H1 (cell line): ENCODE measurements around the gene CXCR4. TPM values are rescaled to one million over a fixed set of nuclear protein-coding genes. Genes with fewer than 3 reads are reported as not detected.

Experiments used
- CTCF ChIA-PET: fragments of 300-600 bp; sonication (Branson Sonifier 250); formaldehyde crosslinking; loops from one replicate; lab custom pipeline; 2021; ENCODE audit not compliant: partially characterized antibody; lab: Charles Lee
- POLR2A ChIA-PET: fragments of 300-600 bp; sonication (Branson Sonifier 250); formaldehyde crosslinking; loops from one replicate; lab custom pipeline; 2021; ENCODE audit warnings: inconsistent platforms; ENCODE audit not compliant: partially characterized antibody; lab: Charles Lee
- DNase-seq, 2 experiments: peaks; one replicate each; pipeline versions ENCODE4 v3.0.0 to v3.0.0-alpha.2; 2010 to 2022; ENCODE audit warnings: low spot score in 2 of 2, low read depth in 1 of 2, mixed read lengths in 1 of 2
- FAIRE-seq: peaks from 2 replicates; lab custom pipeline; 2011; peaks lifted over from hg19 to GRCh38; lab: Jason Lieb, UNC
- H2AFZ ChIP-seq: 2 replicates; pipeline ENCODE4 v1.8.1; 2012; ENCODE audit warnings: low read length, inconsistent platforms
- H2AK5ac ChIP-seq: 2 replicates; pipeline ENCODE4 v1.6.1; 2013; ENCODE audit warnings: low read depth, low read length
- H2BK120ac ChIP-seq: replicated peaks from 2 replicates; pipeline ENCODE3; 2013; ENCODE audit warnings: low read depth, low read length, inconsistent platforms
- H2BK12ac ChIP-seq: 2 replicates; pipeline ENCODE4 v1.6.1; 2013; ENCODE audit warnings: low read depth, low read length
- H2BK15ac ChIP-seq: 2 replicates; pipeline ENCODE4 v1.6.1; 2013; ENCODE audit warnings: low read length
- H2BK20ac ChIP-seq: 2 replicates; pipeline ENCODE4 v1.6.1; 2013; ENCODE audit warnings: low read length
- H2BK5ac ChIP-seq: 2 replicates; pipeline ENCODE4 v1.6.1; 2013; ENCODE audit warnings: low read depth, low read length
- H3K14ac ChIP-seq: 2 replicates; pipeline ENCODE4 v1.6.1; 2013; ENCODE audit warnings: inconsistent platforms; ENCODE audit not compliant: insufficient read length
- H3K18ac ChIP-seq: 2 replicates; pipeline ENCODE4 v1.6.1; 2013; ENCODE audit warnings: low read length; ENCODE audit errors: extremely low read depth
- H3K23ac ChIP-seq: 2 replicates; pipeline ENCODE4 v1.6.1; 2013; ENCODE audit warnings: inconsistent platforms; ENCODE audit not compliant: insufficient read length
- H3K23me2 ChIP-seq: 2 replicates; pipeline ENCODE4 v1.6.1; 2013; ENCODE audit warnings: low read depth, low read length
- H3K27ac ChIP-seq: 2 replicates; pipeline ENCODE4 v1.6.1; 2011; ENCODE audit warnings: low read depth, low read length, inconsistent platforms
- H3K27me3 ChIP-seq, 4 experiments: replicated peaks in 1 of 4; 1 replicate in 1 of 4; 2 replicates in 3 of 4; pipeline versions ENCODE4 v1.6.1 to v1.8.1; 2011 to 2013; ENCODE audit warnings: low read length in 3 of 4, mild to moderate bottlenecking in 3 of 4, inconsistent platforms in 2 of 4, mixed read lengths in 2 of 4, moderate library complexity in 1 of 4; ENCODE audit not compliant: control insufficient read depth in 3 of 4, insufficient read depth in 3 of 4; ENCODE audit errors: extremely low read depth in 1 of 4
- H3K36me3 ChIP-seq, 4 experiments: 2 replicates each; pipeline versions ENCODE4 v1.6.1 to v1.8.1; 2011 to 2013; ENCODE audit warnings: mild to moderate bottlenecking in 4 of 4, low read length in 3 of 4, moderate library complexity in 2 of 4, control low read depth in 1 of 4, inconsistent platforms in 1 of 4; ENCODE audit not compliant: insufficient read depth in 4 of 4, control insufficient read depth in 2 of 4
- H3K4ac ChIP-seq: replicated peaks from 2 replicates; pipeline ENCODE3; 2013; ENCODE audit warnings: low read length, low read depth, mixed read lengths, inconsistent platforms; ENCODE audit not compliant: insufficient read length
- H3K4me1 ChIP-seq, 4 experiments: replicated peaks in 1 of 4; 1 replicate in 1 of 4; 2 replicates in 3 of 4; pipeline versions ENCODE4 v1.6.1 to v1.8.1; 2011 to 2013; ENCODE audit warnings: low read length in 3 of 4, inconsistent platforms in 2 of 4, mixed read lengths in 1 of 4; ENCODE audit not compliant: insufficient read depth in 4 of 4, control insufficient read depth in 3 of 4
- H3K4me2 ChIP-seq, 2 experiments: 2 replicates each; pipeline versions ENCODE4 v1.6.1 to v1.8.1; 2011 to 2013; ENCODE audit warnings: low read depth in 2 of 2, low read length in 2 of 2, control low read depth in 1 of 2, inconsistent platforms in 1 of 2, mild to moderate bottlenecking in 1 of 2; ENCODE audit not compliant: insufficient read depth in 1 of 2
- H3K4me3 ChIP-seq, 4 experiments: fragments of 200-600, 300-600 bp in 1 of 4; sonication (generic), shearing (Covaris generic), sonication (Bioruptor Twin) in 1 of 4; 2 replicates each; pipeline versions ENCODE4 v1.5.1 to v1.8.1; 2011 to 2016; ENCODE audit warnings: low read length in 4 of 4, low read depth in 3 of 4, control low read depth in 2 of 4, inconsistent platforms in 2 of 4, mild to moderate bottlenecking in 2 of 4, mixed read lengths in 1 of 4, moderate library complexity in 1 of 4; ENCODE audit not compliant: insufficient read depth in 2 of 4; ENCODE audit errors: extremely low read depth in 1 of 4
- H3K56ac ChIP-seq: replicated peaks from 2 replicates; pipeline ENCODE3; 2013; ENCODE audit warnings: low read depth, mild to moderate bottlenecking, mixed read lengths, low read length, inconsistent platforms; ENCODE audit not compliant: insufficient read length
- H3K79me1 ChIP-seq: 2 replicates; pipeline ENCODE4 v1.6.1; 2013; ENCODE audit warnings: low read depth, low read length, control low read depth
- H3K79me2 ChIP-seq, 2 experiments: 2 replicates each; pipeline versions ENCODE4 v1.6.1 to v1.8.1; 2012 to 2013; ENCODE audit warnings: low read length in 2 of 2, mild to moderate bottlenecking in 2 of 2, inconsistent platforms in 1 of 2; ENCODE audit not compliant: insufficient read depth in 2 of 2, control insufficient read depth in 1 of 2
- H3K9ac ChIP-seq, 4 experiments: replicated peaks in 1 of 4; 1 replicate in 1 of 4; 2 replicates in 3 of 4; pipeline versions ENCODE4 v1.6.1 to v1.8.1; 2011 to 2013; ENCODE audit warnings: low read depth in 3 of 4, low read length in 3 of 4, control low read depth in 2 of 4, mild to moderate bottlenecking in 2 of 4, moderate library complexity in 2 of 4, inconsistent platforms in 1 of 4; ENCODE audit errors: extremely low read depth in 1 of 4
- H3K9me3 ChIP-seq, 2 experiments: 2 replicates each; pipeline versions ENCODE4 v1.6.1 to v1.8.1; 2012 to 2013; ENCODE audit warnings: mild to moderate bottlenecking in 2 of 2, moderate library complexity in 2 of 2, control low read depth in 1 of 2, inconsistent platforms in 1 of 2, low read depth in 1 of 2, low read length in 1 of 2, mixed read lengths in 1 of 2; ENCODE audit not compliant: insufficient read depth in 2 of 2
- H4K20me1 ChIP-seq, 2 experiments: replicated peaks in 1 of 2; 2 replicates each; pipeline versions ENCODE3 to v1.8.1; 2011 to 2013; ENCODE audit warnings: inconsistent platforms in 2 of 2, low read length in 2 of 2, mild to moderate bottlenecking in 1 of 2; ENCODE audit not compliant: insufficient read depth in 2 of 2, control insufficient read depth in 1 of 2
- H4K5ac ChIP-seq: 2 replicates; pipeline ENCODE4 v1.6.1; 2013; ENCODE audit warnings: low read length, low read depth, mixed read lengths, inconsistent platforms; ENCODE audit not compliant: insufficient read length
- H4K8ac ChIP-seq: 2 replicates; pipeline ENCODE4 v1.8.0; 2013; ENCODE audit warnings: mild to moderate bottlenecking, moderate library complexity, low read length, inconsistent platforms; ENCODE audit not compliant: insufficient read depth; ENCODE audit errors: extremely low read depth
- H4K91ac ChIP-seq: replicated peaks from 2 replicates; pipeline ENCODE3; 2013; ENCODE audit warnings: low read length, mixed read lengths, inconsistent platforms; ENCODE audit not compliant: insufficient read length
- FOSL1 ChIP-seq: IDR thresholded peaks from 2 replicates; pipeline ENCODE4 v1.6.1; 2011; ENCODE audit warnings: mild to moderate bottlenecking, low read depth, low read length, moderate library complexity; ENCODE audit not compliant: insufficient read depth
- WGBS, 2 experiments: shearing (Covaris generic) in 1 of 2; methylation state at CpG; one replicate each; pipeline versions ENCODE4 v1.1.6 to v1.1.7; 2013 to 2015; ENCODE audit warnings: low lambda C conversion rate in 2 of 2, mixed read lengths in 2 of 2, inconsistent platforms in 1 of 2, low coverage in 1 of 2, missing lambda C conversion rate in 1 of 2; ENCODE audit not compliant: insufficient replicate concordance in 2 of 2, insufficient coverage in 1 of 2, insufficient read length in 1 of 2; ENCODE audit errors: extremely low coverage in 1 of 2, missing lambda C conversion rate in 1 of 2; 5-methylcytosine and 5-hydroxymethylcytosine counted together
- polyA plus RNA-seq, 7 experiments: library from polyadenylated mRNA; depleted of rRNA in 3 of 7; stranded (reverse) in 5 of 7; unstranded in 2 of 7; fragments of >200 nt in 5 of 7; fragments of 200-250 nt in 2 of 7; gene quantifications; 1 replicate in 5 of 7; 2 replicates in 1 of 7; 4 replicates in 1 of 7; pipeline versions ENCODE4 v1.2.1 to v1.2.3, GENCODE V29; 2011 to 2013; ENCODE audit warnings: missing spikeins in 2 of 7, mixed read lengths in 2 of 7
- total RNA-seq: library from RNA; stranded (reverse); fragmentation: NEBNext Ultra II Directional; extraction: Animal tissue kit (Norgen Biotek cat#: 25700); gene quantifications from 2 replicates; pipeline ENCODE4 v1.2.1, GENCODE V29; 2021
- TF ChIP-seq, protein P1 (sequence below), 3 experiments: IDR thresholded peaks; 1 replicate in 2 of 3; 2 replicates in 1 of 3; pipeline versions ENCODE4 v1.5.1 to v1.6.1; 2011; ENCODE audit warnings: low read length in 3 of 3, mild to moderate bottlenecking in 3 of 3, inconsistent platforms in 2 of 3, low read depth in 1 of 3, moderate library complexity in 1 of 3; ENCODE audit not compliant: insufficient read depth in 1 of 3; ENCODE audit errors: control extremely low read depth in 1 of 3

CXCR4 gene
- total and polyA plus RNA-seq, 2 of the 8 experiments (the other 6 are each of a cell fraction or from before 2014, with no cell fraction given): 1.8 to 2.8 TPM

DNA sequence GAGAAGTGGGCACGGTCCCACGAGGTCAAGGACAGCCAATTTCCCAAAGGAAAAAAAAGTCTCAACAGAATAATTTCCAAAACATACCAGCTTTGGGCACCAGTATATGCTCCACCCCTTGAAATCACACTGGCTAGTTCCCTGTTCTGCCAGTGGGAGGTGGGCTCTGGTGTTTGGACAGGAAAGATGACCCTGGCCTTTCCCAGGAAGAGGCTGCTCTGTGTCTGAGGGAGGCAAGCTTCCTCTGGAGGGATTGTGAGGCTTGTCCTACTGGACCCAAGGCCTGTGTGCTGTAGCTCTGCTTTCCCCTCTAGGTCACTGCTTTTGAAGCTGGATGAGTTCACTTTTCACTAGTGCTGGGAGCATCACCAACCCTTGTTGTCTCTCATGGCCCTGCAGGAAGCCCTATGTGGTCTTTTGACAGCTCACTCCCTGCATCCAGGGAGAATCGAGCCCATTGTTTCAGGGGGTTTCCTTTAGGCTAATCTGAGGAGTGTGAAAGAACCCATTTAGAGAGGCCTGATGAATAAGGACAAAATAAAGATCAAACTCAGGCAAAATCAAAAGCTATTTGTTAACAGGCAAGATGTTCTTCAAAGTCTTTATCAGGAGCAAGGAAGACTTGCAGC, 36.3 kb downstream of the CXCR4 start:
- Histone ChIP-seq H4K8ac (no peak overlapping the region), H2BK20ac (no peak overlapping the region), H3K23me2 (no peaks in the 10 kb centered on the region), H3K79me2 (no peaks in the 10 kb centered on the region), H3K4me1 (no peaks in the 10 kb centered on the region; a peak in 1 of 7 replicates), H3K14ac (no peak overlapping the region), H3K9me3 (0 out of 4 replicates have a peak, but pooled peaks cover 0 to 4% of the 10 kb centered on the region in 2 experiments), H2BK12ac (no peak overlapping the region), H3K27me3 (no peaks in the 10 kb centered on the region), H3K23ac (no peak overlapping the region), H3K36me3 (no peaks in the 10 kb centered on the region), H2AK5ac (no peak overlapping the region), H4K5ac (no peak overlapping the region), H4K20me1 (no peaks in the 10 kb centered on the region), H3K18ac (no peak overlapping the region), H3K79me1 (no peaks in the 10 kb centered on the region), H3K56ac (no peak overlapping the region), H2BK5ac (no peak overlapping the region), H2AFZ (peak overlapping the region; percentile 42; the same call in 1 of the 2 replicates), H4K91ac (no peak overlapping the region), H3K4ac (no peak overlapping the region), H3K9ac (no peak overlapping the region), H3K27ac (no peak overlapping the region), H2BK15ac (no peak overlapping the region), H3K4me3 (no peak overlapping the region), H2BK120ac (no peak overlapping the region), H3K4me2 (no peak overlapping the region)
- no peak for DNase-seq
- TF ChIP-seq FOSL1: no peak
- TF ChIP-seq, protein P1, sequence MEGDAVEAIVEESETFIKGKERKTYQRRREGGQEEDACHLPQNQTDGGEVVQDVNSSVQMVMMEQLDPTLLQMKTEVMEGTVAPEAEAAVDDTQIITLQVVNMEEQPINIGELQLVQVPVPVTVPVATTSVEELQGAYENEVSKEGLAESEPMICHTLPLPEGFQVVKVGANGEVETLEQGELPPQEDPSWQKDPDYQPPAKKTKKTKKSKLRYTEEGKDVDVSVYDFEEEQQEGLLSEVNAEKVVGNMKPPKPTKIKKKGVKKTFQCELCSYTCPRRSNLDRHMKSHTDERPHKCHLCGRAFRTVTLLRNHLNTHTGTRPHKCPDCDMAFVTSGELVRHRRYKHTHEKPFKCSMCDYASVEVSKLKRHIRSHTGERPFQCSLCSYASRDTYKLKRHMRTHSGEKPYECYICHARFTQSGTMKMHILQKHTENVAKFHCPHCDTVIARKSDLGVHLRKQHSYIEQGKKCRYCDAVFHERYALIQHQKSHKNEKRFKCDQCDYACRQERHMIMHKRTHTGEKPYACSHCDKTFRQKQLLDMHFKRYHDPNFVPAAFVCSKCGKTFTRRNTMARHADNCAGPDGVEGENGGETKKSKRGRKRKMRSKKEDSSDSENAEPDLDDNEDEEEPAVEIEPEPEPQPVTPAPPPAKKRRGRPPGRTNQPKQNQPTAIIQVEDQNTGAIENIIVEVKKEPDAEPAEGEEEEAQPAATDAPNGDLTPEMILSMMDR (IDR thresholded peaks at IDR 0.05; ENCODE audit: control extremely low read depth in 1 of 3, insufficient read depth in 1 of 3, low read depth in 1 of 3, low read length in 3 of 3): peak in 1 of 3 experiments; percentile 30; a peak in 1 of 4 replicates
- no peak for FAIRE-seq
- WGBS, 2 experiments: 95% methylated on average over 3 of the region's 3 CpGs; no CpG with 5 or more reads in 1 of the 2 experiments
- POLR2A ChIA-PET: no interaction called here
- CTCF ChIA-PET: interaction anchor here (0.8 to 3.0 kb wide), 12 partner anchors 9 to 303 kb away, joined by 3 to 12 read pairs (median 3); no protein-coding TSS in a partner anchor
